Testis (tissue), 3 donors: Measurements from ENCODE around the gene CCL23. TPM values are rescaled to one million over a fixed set of nuclear protein-coding genes. Genes with fewer than 3 reads are reported as not detected.

Experiments used
- DNase-seq: peaks from one replicate; pipeline ENCODE4 v3.0.0-alpha.2; 2019
- H3K27ac ChIP-seq, 2 donors: fragments of 200-600 bp; sonication (generic); one replicate each; pipeline ENCODE4 v1.5.1; 2019
- H3K27me3 ChIP-seq: fragments of 200-600 bp; sonication (generic); one replicate; pipeline ENCODE4 v1.5.1; 2019
- H3K36me3 ChIP-seq: fragments of 200-600 bp; sonication (generic); one replicate; pipeline ENCODE4 v1.5.1; 2017; ENCODE audit warnings: low read depth; ENCODE audit errors: missing control alignments
- H3K4me1 ChIP-seq: fragments of 200-600 bp; sonication (generic); one replicate; pipeline ENCODE4 v1.5.1; 2019
- H3K4me3 ChIP-seq, 2 donors: fragments of 200-600 bp; sonication (generic); one replicate each; pipeline ENCODE4 v1.5.1; 2017 to 2019
- H3K9me3 ChIP-seq: fragments of 200-600 bp; sonication (generic); one replicate; pipeline ENCODE4 v1.5.1; 2017
- CTCF ChIP-seq, 3 experiments: fragments of 450-650 bp in 2 of 3; fragments of 200-600 bp in 1 of 3; sonication (generic) in 1 of 3; IDR thresholded peaks; one replicate each; pipeline ENCODE4 v1.5.1; 2016 to 2019; ENCODE audit warnings: antibody characterized with exemption in 3 of 3, mild to moderate bottlenecking in 2 of 3, moderate library complexity in 1 of 3
- POLR2A ChIP-seq: fragments of 450-650 bp; IDR thresholded peaks from one replicate; pipeline ENCODE4 v1.6.1; 2017; ENCODE audit warnings: antibody characterized with exemption, mild to moderate bottlenecking, moderate library complexity
- WGBS, 2 donors: methylation state at CpG; one replicate each; pipeline ENCODE4 v1.1.5; 2018; 5-methylcytosine and 5-hydroxymethylcytosine counted together
- intact Hi-C: fragments of 100-400 bp; cut with DNase I; formaldehyde crosslinking; loops from one replicate; pipeline ENCODE4 v1.15.1; 2023; ENCODE audit warnings: low total_unique reads
- polyA plus RNA-seq: library from polyadenylated mRNA; stranded (reverse); fragments of 350-450 nt; fragmentation: Illumina TruSeq; extraction: RNeasy Lipid Tissue Mini Kit (QIAGEN cat#74804); gene quantifications from one replicate; pipeline ENCODE4 v1.2.3, GENCODE V29; 2014; ENCODE audit warnings: low read depth, low replicate concordance; ENCODE audit not compliant: insufficient read depth
- total RNA-seq, 2 donors: library from RNA; depleted of rRNA; stranded (reverse); fragments of >200 nt; gene quantifications; one replicate each; pipeline ENCODE4 v1.2.3, GENCODE V29; 2016

The CCL23 gene
- total and polyA plus RNA-seq, 3 donors from 2014 or later: 1.2 to 1.3 TPM; not detected in 1

DNA sequence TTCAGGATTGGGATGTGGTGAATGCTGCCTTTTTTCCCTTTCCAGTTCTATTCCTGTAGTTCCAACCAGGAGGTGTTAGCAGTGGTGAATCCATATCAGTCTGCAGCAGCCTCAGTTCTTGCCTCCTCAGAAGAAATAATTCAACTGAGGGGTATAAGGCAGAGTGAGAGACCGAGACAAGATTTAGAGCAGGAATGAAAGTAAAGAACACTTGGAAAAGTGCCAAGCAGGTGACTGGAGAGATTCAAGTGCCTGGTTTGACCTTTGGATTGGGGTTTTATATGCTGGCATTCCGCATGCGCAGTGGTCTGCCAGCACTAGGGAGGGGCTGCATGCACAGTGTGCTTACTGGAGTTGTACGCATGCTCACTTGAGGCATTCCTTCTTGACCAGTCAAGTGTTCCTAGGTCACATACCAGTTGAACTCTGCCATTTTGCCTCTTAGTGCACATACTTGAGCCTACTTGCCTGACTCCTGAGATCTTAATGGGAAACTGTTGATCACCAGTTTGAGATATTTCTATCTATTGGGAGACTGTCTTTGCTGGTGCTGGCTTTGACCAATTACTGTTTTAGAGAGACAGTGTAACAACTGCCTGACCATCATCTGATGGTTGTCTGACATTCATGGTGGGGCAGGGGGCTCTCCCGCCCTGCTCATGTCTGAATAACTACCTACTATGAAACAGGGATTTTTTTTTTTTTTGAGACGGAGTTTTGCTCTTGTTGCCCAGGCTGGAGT, 15.7 kb downstream of the CCL23 start:
- intact Hi-C loops: no loop called here
- no peak for DNase-seq
- TF ChIP-seq CTCF (IDR thresholded peaks at IDR 0.05) (no peak), POLR2A (no peak)
- Histone ChIP-seq H3K4me1 (no peaks in the 10 kb centered on the region), H3K36me3 (no peaks in the 10 kb centered on the region), H3K4me3 (no peak overlapping the region), H3K27ac (no peak overlapping the region), H3K27me3 (no peaks in the 10 kb centered on the region), H3K9me3 (no peaks in the 10 kb centered on the region)
- 71 to 84% methylated on average over 6 of the region's 6 CpGs for WGBS, 2 donors

GRCh38 chr17:36001110-36001771, 16.5 kb downstream of the CCL23 start, which contains the start of gene CCL15:
Gene CCL15 (minus strand): TSS chr17:36001553. CDS start chr17:36001492, 61 bp downstream.
- no peak for DNase-seq
- H3K36me3 ChIP-seq: no peaks in the 10 kb centered on the region
- no peak within 1 kb of the TSS for H3K27ac ChIP-seq
- 59 to 77% methylated on average over 3 to 6 of the region's 6 CpGs for WGBS, 2 donors
- TF ChIP-seq CTCF (IDR thresholded peaks at IDR 0.05) (no peak), POLR2A (no peak)
- no peaks in the 10 kb centered on the region for H3K4me1 ChIP-seq
- no peaks in the 10 kb centered on the region for H3K27me3 ChIP-seq
- H3K9me3 ChIP-seq: no peaks in the 10 kb centered on the region
- H3K4me3 ChIP-seq: no peak within 1 kb of the TSS
- intact Hi-C loops: no loop called here

GRCh38 chr17:36000732-36001109, 17.1 kb downstream of the CCL23 start:
- no peaks in the 10 kb centered on the region for H3K4me1 ChIP-seq
- no peak overlapping the region for H3K4me3 ChIP-seq
- no peaks in the 10 kb centered on the region for H3K36me3 ChIP-seq
- H3K27me3 ChIP-seq: no peaks in the 10 kb centered on the region
- WGBS, 2 donors: 71 to 82% methylated on average over 6 of the region's 6 CpGs
- no peaks in the 10 kb centered on the region for H3K9me3 ChIP-seq
- TF ChIP-seq POLR2A: no peak
- no peak for TF ChIP-seq CTCF (IDR thresholded peaks at IDR 0.05)
- intact Hi-C loops: no loop called here
- H3K27ac ChIP-seq: no peak overlapping the region
- DNase-seq: no peak

GRCh38 chr17:35998756-35999155, 19.0 kb downstream of the CCL23 start:
- Histone ChIP-seq H3K36me3 (no peaks in the 10 kb centered on the region), H3K9me3 (no peaks in the 10 kb centered on the region), H3K27me3 (no peaks in the 10 kb centered on the region), H3K4me3 (no peak overlapping the region), H3K27ac (no peak overlapping the region), H3K4me1 (no peaks in the 10 kb centered on the region)
- WGBS, 2 donors: 87 to 100% methylated on average over 1 of the region's 1 CpG
- intact Hi-C loops: no loop called here
- DNase-seq: no peak
- no peak for TF ChIP-seq POLR2A
- no peak for TF ChIP-seq CTCF (IDR thresholded peaks at IDR 0.05)
